ENCODE data around the gene ZNF544.

- TF ChIP-seq CTCF (IDR thresholded peaks at IDR 0.05; ENCODE audit: low read length) = no peak
- TF ChIP-seq EZH2 (optimal IDR thresholded peaks at IDR 0.05; ENCODE audit: low read depth, low read length) = no peak
These were observed 23.5 kb downstream of the ZNF544 start for GRCh38 chr19:58252102-58252685.
